ENCODE data around the gene CMTM2. TPM values are rescaled to one million over a fixed set of nuclear protein-coding genes. Genes with fewer than 3 reads are reported as not detected.

CMTM2 gene
- total and polyA plus RNA-seq, 12 donors: 0.17 to 0.80 (median 0.55) TPM; not detected in 9

- Histone ChIP-seq H3K27me3 (no peaks in the 10 kb centered on the region), H3K27ac (peak overlapping the region in 3 of 5 donors; percentile 49 to 73 (median 72)), H3K4me1 (replicated peaks in 1 of 2) (peaks cover 0 to 11% of the 10 kb centered on the region in 2 donors), H3K9me3 (replicated peaks in 1 of 3) (no peaks in the 10 kb centered on the region), H3K4me3 (peak overlapping the region in 2 of 4 donors; percentile 52 to 68), H3K36me3 (replicated peaks in 1 of 2) (no peaks in the 10 kb centered on the region)
- TF ChIP-seq CTCF (IDR thresholded peaks at IDR 0.05) (no peak), POLR2A (IDR thresholded peaks at IDR 0.05) (peak in 1 of 2 donors; percentile 8)
- 7 to 13% (median 10%) methylated on average over 17 to 32 of the region's 32 CpGs for WGBS, 4 donors
- intact Hi-C loops (cut with DNase I): loop anchor here (5.0 to 10.0 kb wide), 7 partner anchors 51 to 261 kb away; partner anchors contain the start of genes CKLF (in 1 of the 2) and TK2 (in 1 of the 2)
- DNase-seq: peak; percentile 59 to 77 (median 68)
These were observed 24.5 kb downstream of the CMTM2 start for GRCh38 chr16:66603537-66604375.

- TF ChIP-seq POLR2A (IDR thresholded peaks at IDR 0.05): no peak
- peak; percentile 37 to 79 (median 67) for TF ChIP-seq CTCF (IDR thresholded peaks at IDR 0.05)
- H3K4me3 ChIP-seq: peak within 1 kb of the TSS; percentile 52 to 70 (median 62)
- DNase-seq: peak in 6 of 7 donors; percentile 40 to 72 (median 62)
- H3K27ac ChIP-seq: peak within 1 kb of the TSS in 4 of 5 donors; percentile 18 to 73 (median 60)
- H3K36me3 ChIP-seq (replicated peaks in 1 of 2): peaks cover 0 to 4% of the 10 kb centered on the region in 2 donors
- 1% methylated on average over 20 to 93 of the region's 96 CpGs; no CpG with 5 or more reads in 1 of the 4 donors for WGBS, 4 donors
- no peaks in the 10 kb centered on the region for H3K9me3 ChIP-seq (replicated peaks in 1 of 3)
- H3K4me1 ChIP-seq (replicated peaks in 1 of 2): peaks cover 0 to 12% of the 10 kb centered on the region in 2 donors
- intact Hi-C loops (cut with DNase I): loop anchor here (5.0 to 10.0 kb wide), 7 partner anchors 52 to 260 kb away; partner anchors contain the start of genes CKLF (in 1 of the 2) and TK2 (in 1 of the 2)
- no peaks in the 10 kb centered on the region for H3K27me3 ChIP-seq
These were observed 25.3 kb downstream of the CMTM2 start, which contains the start of gene CMTM3 for GRCh38 chr16:66604376-66605176. CMTM3 (plus strand) TSS chr16:66604704; CDS start chr16:66604806, 102 bp downstream.

- 7 to 21% (median 15%) methylated on average over 8 to 61 of the region's 61 CpGs for WGBS, 4 donors
- H3K9me3 ChIP-seq (replicated peaks in 1 of 3): no peaks in the 10 kb centered on the region
- H3K27ac ChIP-seq: peak overlapping the region in 4 of 5 donors; percentile 18 to 73 (median 60)
- no peaks in the 10 kb centered on the region for H3K27me3 ChIP-seq
- peak in 5 of 7 donors; percentile 33 to 59 (median 50) for DNase-seq
- peak overlapping the region; percentile 52 to 70 (median 62) for H3K4me3 ChIP-seq
- H3K36me3 ChIP-seq (replicated peaks in 1 of 2): peaks cover 0 to 12% of the 10 kb centered on the region in 2 donors
- TF ChIP-seq POLR2A (IDR thresholded peaks at IDR 0.05) (no peak), CTCF (IDR thresholded peaks at IDR 0.05) (peak in 1 of 6 experiments; percentile 16)
- intact Hi-C loops (cut with DNase I): loop anchor here (10.0 kb wide), 4 partner anchors 119 to 259 kb away; no protein-coding TSS in a partner anchor
- H3K4me1 ChIP-seq (replicated peaks in 1 of 2): peaks cover 0 to 12% of the 10 kb centered on the region in 2 donors
These were observed 26.1 kb downstream of the CMTM2 start for GRCh38 chr16:66605177-66605978.
